Measurements from ENCODE around the gene ZNF574. TPM values are rescaled to one million over a fixed set of nuclear protein-coding genes. Genes with fewer than 3 reads are reported as not detected.

ZNF574 gene
- total and polyA plus RNA-seq, 2 donors: 7.6 to 18.8 TPM

GRCh38 chr19:42045575-42045974 is 30.4 kb upstream of the ZNF574 start:
- Histone ChIP-seq H3K4me1 (ENCODE audit: insufficient read depth) (no peaks in the 10 kb centered on the region), H3K36me3 (ENCODE audit: insufficient read depth) (no peaks in the 10 kb centered on the region), H3K27ac (ENCODE audit: low read depth) (no peak overlapping the region), H3K4me3 (ENCODE audit: low read depth, low read length) (no peak overlapping the region)
- DNase-seq (ENCODE audit: extremely low spot score): no peak
- 93% methylated on average over 7 of the region's 7 CpGs for WGBS

- no peaks in the 10 kb centered on the region for H3K4me1 ChIP-seq (ENCODE audit: insufficient read depth)
- DNase-seq (ENCODE audit: extremely low spot score): no peak
- H3K4me3 ChIP-seq (ENCODE audit: low read depth, low read length): no peak overlapping the region
- 61% methylated on average over 4 of the region's 4 CpGs for WGBS
- H3K36me3 ChIP-seq (ENCODE audit: insufficient read depth): no peaks in the 10 kb centered on the region
- no peak overlapping the region for H3K27ac ChIP-seq (ENCODE audit: low read depth)
These were observed 27.0 kb upstream of the ZNF574 start for GRCh38 chr19:42048992-42049391.

- no peaks in the 10 kb centered on the region for H3K36me3 ChIP-seq (ENCODE audit: insufficient read depth)
- DNase-seq (ENCODE audit: extremely low spot score): no peak
- H3K27ac ChIP-seq (ENCODE audit: low read depth): no peak overlapping the region
- no peaks in the 10 kb centered on the region for H3K4me1 ChIP-seq (ENCODE audit: insufficient read depth)
- WGBS: 88% methylated on average over 14 of the region's 14 CpGs
- H3K4me3 ChIP-seq (ENCODE audit: low read depth, low read length): no peak overlapping the region
These were observed 24.5 kb upstream of the ZNF574 start for GRCh38 chr19:42051166-42052115.

- Histone ChIP-seq H3K27ac (ENCODE audit: low read depth) (no peak overlapping the region), H3K36me3 (ENCODE audit: insufficient read depth) (no peaks in the 10 kb centered on the region), H3K4me3 (ENCODE audit: low read depth, low read length) (no peak overlapping the region), H3K4me1 (ENCODE audit: insufficient read depth) (no peaks in the 10 kb centered on the region)
- DNase-seq (ENCODE audit: extremely low spot score): no peak
- WGBS: 65% methylated on average over 10 of the region's 10 CpGs
These were observed 23.6 kb upstream of the ZNF574 start for GRCh38 chr19:42052241-42052863.

GRCh38 chr19:42053037-42053935 is 22.7 kb upstream of the ZNF574 start:
- WGBS: 92% methylated on average over 17 of the region's 17 CpGs
- no peak for DNase-seq (ENCODE audit: extremely low spot score)
- H3K4me3 ChIP-seq (ENCODE audit: low read depth, low read length): no peak overlapping the region
- H3K4me1 ChIP-seq (ENCODE audit: insufficient read depth): no peaks in the 10 kb centered on the region
- no peaks in the 10 kb centered on the region for H3K36me3 ChIP-seq (ENCODE audit: insufficient read depth)
- H3K27ac ChIP-seq (ENCODE audit: low read depth): no peak overlapping the region

GRCh38 chr19:42054205-42054604 is 21.8 kb upstream of the ZNF574 start:
- Histone ChIP-seq H3K27ac (ENCODE audit: low read depth) (no peak overlapping the region), H3K4me3 (ENCODE audit: low read depth, low read length) (no peak overlapping the region), H3K4me1 (ENCODE audit: insufficient read depth) (no peaks in the 10 kb centered on the region), H3K36me3 (ENCODE audit: insufficient read depth) (no peaks in the 10 kb centered on the region)
- DNase-seq (ENCODE audit: extremely low spot score): no peak
- 77% methylated on average over 18 of the region's 18 CpGs for WGBS

GRCh38 chr19:42057846-42058245 is 18.1 kb upstream of the ZNF574 start:
- H3K36me3 ChIP-seq (ENCODE audit: insufficient read depth): no peaks in the 10 kb centered on the region
- no peak for DNase-seq (ENCODE audit: extremely low spot score)
- H3K4me1 ChIP-seq (ENCODE audit: insufficient read depth): no peaks in the 10 kb centered on the region
- 77% methylated on average over 7 of the region's 7 CpGs for WGBS
- no peak overlapping the region for H3K4me3 ChIP-seq (ENCODE audit: low read depth, low read length)
- no peak overlapping the region for H3K27ac ChIP-seq (ENCODE audit: low read depth)

GRCh38 chr19:42059196-42059595 is 16.8 kb upstream of the ZNF574 start:
- 90% methylated on average over 13 of the region's 13 CpGs for WGBS
- H3K36me3 ChIP-seq (ENCODE audit: insufficient read depth): no peaks in the 10 kb centered on the region
- no peaks in the 10 kb centered on the region for H3K4me1 ChIP-seq (ENCODE audit: insufficient read depth)
- H3K27ac ChIP-seq (ENCODE audit: low read depth): no peak overlapping the region
- no peak for DNase-seq (ENCODE audit: extremely low spot score)
- no peak overlapping the region for H3K4me3 ChIP-seq (ENCODE audit: low read depth, low read length)

GRCh38 chr19:42060117-42060516 is 15.8 kb upstream of the ZNF574 start:
- DNase-seq (ENCODE audit: extremely low spot score): no peak
- Histone ChIP-seq H3K4me1 (ENCODE audit: insufficient read depth) (no peaks in the 10 kb centered on the region), H3K4me3 (ENCODE audit: low read depth, low read length) (no peak overlapping the region), H3K27ac (ENCODE audit: low read depth) (no peak overlapping the region), H3K36me3 (ENCODE audit: insufficient read depth) (no peaks in the 10 kb centered on the region)
- 92% methylated on average over 3 of the region's 3 CpGs for WGBS

- Histone ChIP-seq H3K36me3 (ENCODE audit: insufficient read depth) (no peaks in the 10 kb centered on the region), H3K27ac (ENCODE audit: low read depth) (no peak overlapping the region), H3K4me1 (ENCODE audit: insufficient read depth) (no peaks in the 10 kb centered on the region), H3K4me3 (ENCODE audit: low read depth, low read length) (no peak overlapping the region)
- no peak for DNase-seq (ENCODE audit: extremely low spot score)
- WGBS: 97% methylated on average over 16 of the region's 16 CpGs
These were observed 13.6 kb upstream of the ZNF574 start for GRCh38 chr19:42062381-42062780.

GRCh38 chr19:42064432-42064831 is 11.5 kb upstream of the ZNF574 start:
- Histone ChIP-seq H3K4me3 (ENCODE audit: low read depth, low read length) (no peak overlapping the region), H3K36me3 (ENCODE audit: insufficient read depth) (no peaks in the 10 kb centered on the region), H3K27ac (ENCODE audit: low read depth) (no peak overlapping the region), H3K4me1 (ENCODE audit: insufficient read depth) (no peaks in the 10 kb centered on the region)
- WGBS: 83% methylated on average over 6 of the region's 6 CpGs
- no peak for DNase-seq (ENCODE audit: extremely low spot score)

GRCh38 chr19:42065051-42065450 is 10.9 kb upstream of the ZNF574 start:
- no peak overlapping the region for H3K4me3 ChIP-seq (ENCODE audit: low read depth, low read length)
- H3K36me3 ChIP-seq (ENCODE audit: insufficient read depth): no peaks in the 10 kb centered on the region
- no peaks in the 10 kb centered on the region for H3K4me1 ChIP-seq (ENCODE audit: insufficient read depth)
- WGBS: 91% methylated on average over 13 of the region's 13 CpGs
- no peak for DNase-seq (ENCODE audit: extremely low spot score)
- H3K27ac ChIP-seq (ENCODE audit: low read depth): no peak overlapping the region

GRCh38 chr19:42065511-42065910 is 10.5 kb upstream of the ZNF574 start:
- H3K36me3 ChIP-seq (ENCODE audit: insufficient read depth): no peaks in the 10 kb centered on the region
- H3K27ac ChIP-seq (ENCODE audit: low read depth): no peak overlapping the region
- WGBS: 92% methylated on average over 9 of the region's 9 CpGs
- no peak overlapping the region for H3K4me3 ChIP-seq (ENCODE audit: low read depth, low read length)
- H3K4me1 ChIP-seq (ENCODE audit: insufficient read depth): no peaks in the 10 kb centered on the region
- no peak for DNase-seq (ENCODE audit: extremely low spot score)
